ENCODE data around the gene LRRC75A.

DNA sequence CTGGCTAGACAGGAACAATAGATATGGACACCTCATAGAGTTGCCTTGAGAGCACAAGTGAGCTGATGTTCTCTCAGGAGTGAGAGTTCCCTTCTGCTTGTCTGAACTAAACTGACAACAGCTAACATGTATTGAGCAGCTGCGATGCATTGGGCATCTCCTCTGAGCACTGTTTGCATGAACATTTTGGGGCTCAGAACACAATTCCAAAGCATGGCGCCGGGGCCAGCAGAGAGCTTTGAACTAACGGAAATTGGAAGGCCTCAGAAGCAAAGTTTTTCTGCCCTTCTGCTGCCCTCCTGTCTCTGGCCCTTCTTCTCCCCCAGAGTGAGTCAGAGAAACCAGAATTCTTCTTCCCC, 38.5 kb downstream of the LRRC75A start:
- no peak for TF ChIP-seq POLR2A (IDR thresholded peaks at IDR 0.05; ENCODE audit: low read length)
- TF ChIP-seq GATA1 (IDR thresholded peaks at IDR 0.05; ENCODE audit: low read depth, low read length), result no peak

Data from erythroblast (primary cell).